Nephron progenitor cell (in vitro differentiated cells): ENCODE data around the gene GPR62.

ENCODE experiments used
- DNase-seq: peaks from one replicate; pipeline ENCODE4 v3.0.0; 2021
- H3K27ac Mint-ChIP-seq: 2 replicates; pipeline ENCODE4 v1.8.0; 2021; ENCODE audit warnings: mild to moderate bottlenecking, moderate library complexity, mixed read lengths
- H3K27me3 Mint-ChIP-seq: 2 replicates; pipeline ENCODE4 v1.8.0; 2021; ENCODE audit warnings: mild to moderate bottlenecking, low read depth, mixed read lengths; ENCODE audit not compliant: poor library complexity
- H3K36me3 Mint-ChIP-seq: 2 replicates; pipeline ENCODE4 v1.8.0; 2021; ENCODE audit warnings: low read depth, mixed read lengths
- H3K4me1 Mint-ChIP-seq: 2 replicates; pipeline ENCODE4 v1.8.0; 2021; ENCODE audit warnings: mixed read lengths
- H3K4me3 Mint-ChIP-seq: 2 replicates; pipeline ENCODE4 v1.8.0; 2021; ENCODE audit warnings: mild to moderate bottlenecking, moderate library complexity, mixed read lengths
- H3K9me3 Mint-ChIP-seq: 2 replicates; pipeline ENCODE4 v1.8.0; 2021; ENCODE audit warnings: mild to moderate bottlenecking, moderate library complexity, mixed read lengths
- CTCF ChIP-seq: fragments of 200-600 bp; sonication (generic); IDR thresholded peaks from 2 replicates; pipeline ENCODE4 v1.5.0; 2021; ENCODE audit warnings: antibody characterized with exemption

The GPR62 gene

GRCh38 chr3:52005571-52005986 lies 50.4 kb downstream of the GPR62 start:
- H3K4me3 Mint-ChIP-seq = peak overlapping the region; percentile 47
- no peaks in the 10 kb centered on the region for H3K36me3 Mint-ChIP-seq
- peak overlapping the region; percentile 42 for H3K27ac Mint-ChIP-seq
- peaks cover 23% of the 10 kb centered on the region for H3K27me3 Mint-ChIP-seq
- no peaks in the 10 kb centered on the region for H3K9me3 Mint-ChIP-seq
- peak; percentile 77 for DNase-seq
- TF ChIP-seq CTCF = no peak
- H3K4me1 Mint-ChIP-seq = peaks cover 57% of the 10 kb centered on the region

GRCh38 chr3:52006017-52006819 lies 51.0 kb downstream of the GPR62 start:
- Mint-ChIP-seq H3K4me1 (peaks cover 57% of the 10 kb centered on the region), H3K27ac (peak overlapping the region; percentile 42), H3K36me3 (no peaks in the 10 kb centered on the region), H3K9me3 (no peaks in the 10 kb centered on the region), H3K27me3 (peaks cover 22% of the 10 kb centered on the region), H3K4me3 (peak overlapping the region; percentile 47)
- no peak for TF ChIP-seq CTCF
- no peak for DNase-seq

- no peak for DNase-seq
- Mint-ChIP-seq H3K27me3 (peaks cover 17% of the 10 kb centered on the region), H3K9me3 (no peaks in the 10 kb centered on the region), H3K36me3 (no peaks in the 10 kb centered on the region), H3K4me1 (peaks cover 56% of the 10 kb centered on the region), H3K4me3 (no peak overlapping the region), H3K27ac (no peak overlapping the region)
- TF ChIP-seq CTCF = no peak
Observed at GRCh38 chr3:52006820-52007133, 51.6 kb downstream of the GPR62 start.
